K562 (cell line): ENCODE measurements around the gene RALGAPA2. TPM values are rescaled to one million over a fixed set of nuclear protein-coding genes. Genes with fewer than 3 reads are reported as not detected.

Source experiments
- ATF3 ChIP-seq, 2 experiments: fragments of 450-650 bp in 1 of 2; sonication (generic) in 1 of 2; formaldehyde crosslinking in 1 of 2; IDR thresholded peaks in 1 of 2; conservative IDR thresholded peaks in 1 of 2; 2 replicates each; pipeline versions ENCODE4 v1.6.1 to v1.8.1; 2016 to 2023; ENCODE audit warnings: mild to moderate bottlenecking in 2 of 2, moderate library complexity in 2 of 2, inconsistent platforms in 1 of 2, missing genetic modification reagents in 1 of 2
- CHD4 ChIP-seq: fragments of 200-600 bp; sonication (generic); IDR thresholded peaks from 3 replicates; pipeline ENCODE4 v1.6.1; 2012; ENCODE audit warnings: low read depth, mild to moderate bottlenecking, mixed read lengths, low read length, inconsistent platforms; ENCODE audit not compliant: insufficient read depth, insufficient replicate concordance, poor library complexity, severe bottlenecking
- COPS2 ChIP-seq: fragments of 450-650 bp; conservative IDR thresholded peaks from 2 replicates; pipeline ENCODE4 v1.6.1; 2016; ENCODE audit warnings: mild to moderate bottlenecking, moderate library complexity
- E2F3 ChIP-seq: fragments of 250-450 bp; sonication (Bioruptor Pico); IDR thresholded peaks from 2 replicates; pipeline ENCODE4 v1.4.0; 2020; ENCODE audit warnings: mild to moderate bottlenecking
- ETS2 ChIP-seq: IDR thresholded peaks from 2 replicates; pipeline ENCODE4 v1.6.1; 2016; ENCODE audit warnings: borderline replicate concordance, missing genetic modification characterization, mild to moderate bottlenecking, moderate library complexity, missing compliant biosample characterization; ENCODE audit not compliant: poor library complexity, severe bottlenecking
- FOXO4 ChIP-seq: fragments of 450-650 bp; formaldehyde crosslinking; IDR thresholded peaks from 2 replicates; pipeline ENCODE4 v1.4.0; 2020; ENCODE audit warnings: mild to moderate bottlenecking, moderate library complexity
- HMG20A ChIP-seq: fragments of 450-650 bp; formaldehyde crosslinking; conservative IDR thresholded peaks from 2 replicates; pipeline ENCODE4 v1.4.0; 2020; ENCODE audit warnings: mild to moderate bottlenecking, mixed read lengths
- IRF2 ChIP-seq: sonication (generic); formaldehyde crosslinking; IDR thresholded peaks from 2 replicates; pipeline ENCODE4 v1.8.1; 2022; ENCODE audit warnings: mild to moderate bottlenecking, missing genetic modification reagents
- IRF9 ChIP-seq: fragments of 450-650 bp; IDR thresholded peaks from 2 replicates; pipeline ENCODE4 v1.6.1; 2016; ENCODE audit warnings: missing biosample characterization, missing genetic modification characterization
- LARP7 ChIP-seq: fragments of 450-650 bp; IDR thresholded peaks from 2 replicates; pipeline ENCODE4 v1.6.1; 2016
- LCOR ChIP-seq: sonication (generic); formaldehyde crosslinking; IDR thresholded peaks from 2 replicates; pipeline ENCODE4 v1.8.0; 2022; ENCODE audit warnings: mild to moderate bottlenecking, missing genetic modification reagents
- NKRF ChIP-seq: fragments of 450-650 bp; IDR thresholded peaks from 2 replicates; pipeline ENCODE4 v1.6.1; 2016; ENCODE audit warnings: borderline replicate concordance
- RCOR1 ChIP-seq, 2 experiments: IDR thresholded peaks; 2 replicates each; pipeline ENCODE4 v1.6.1; 2012; ENCODE audit warnings: low read depth in 2 of 2, low read length in 2 of 2, borderline replicate concordance in 1 of 2, improper control_type of control experiment in 1 of 2
- SAFB ChIP-seq: fragments of 200-400 bp; formaldehyde crosslinking; IDR thresholded peaks from 2 replicates; pipeline ENCODE4 v1.6.1; 2017; ENCODE audit warnings: low read depth, low read length, borderline replicate concordance
- SMAD3 ChIP-seq: fragments of 450-650 bp; formaldehyde crosslinking; conservative IDR thresholded peaks from 2 replicates; pipeline ENCODE4 v1.4.0; 2020; ENCODE audit warnings: mild to moderate bottlenecking
- SOX6 ChIP-seq: fragments of 450-650 bp; IDR thresholded peaks from 2 replicates; pipeline ENCODE4 v1.6.1; 2014; ENCODE audit warnings: mild to moderate bottlenecking
- TEAD1 ChIP-seq, 2 experiments: fragments of 450-650 bp in 1 of 2; sonication (generic) in 1 of 2; formaldehyde crosslinking; IDR thresholded peaks; 2 replicates each; pipeline versions ENCODE4 v1.4.0 to v1.8.0; 2020 to 2022; ENCODE audit warnings: mild to moderate bottlenecking in 2 of 2, missing genetic modification reagents in 1 of 2
- XRCC3 ChIP-seq: fragments of 450-650 bp; IDR thresholded peaks from 2 replicates; pipeline ENCODE4 v1.6.1; 2017; ENCODE audit warnings: mild to moderate bottlenecking, moderate library complexity
- ZNF134 ChIP-seq: fragments of 250-450 bp; sonication (Bioruptor Pico); conservative IDR thresholded peaks from 2 replicates; pipeline ENCODE4 v1.4.0; 2020
- ZNF174 ChIP-seq: fragments of 250-450 bp; sonication (Bioruptor Pico); IDR thresholded peaks from 2 replicates; pipeline ENCODE4 v1.4.0; 2020; ENCODE audit warnings: mild to moderate bottlenecking
- ZNF551 ChIP-seq: fragments of 250-450 bp; sonication (Bioruptor Pico); IDR thresholded peaks from 2 replicates; pipeline ENCODE4 v1.5.0; 2021; ENCODE audit warnings: mild to moderate bottlenecking, moderate library complexity
- ZNF589 ChIP-seq: fragments of 200-800 bp; sonication (Bioruptor generic); IDR thresholded peaks from 2 replicates; pipeline ENCODE4 v1.6.1; 2016; ENCODE audit warnings: low read depth, missing genetic modification characterization, missing compliant biosample characterization
- polyA plus RNA-seq, 8 experiments: library from polyadenylated mRNA; depleted of rRNA in 4 of 8; stranded (reverse) in 5 of 8; unstranded in 3 of 8; fragments of >200 nt; fragmentation: Nextera tagmentation in 2 of 8; fragmentation: Illumina TruSeq in 1 of 8; extraction: Ambion mirVana in 2 of 8; extraction: Trizol in 1 of 8; gene quantifications; 2 replicates each; pipeline versions ENCODE4 v1.2.1 to v1.2.3, GENCODE V29; 2011 to 2014; ENCODE audit warnings: inconsistent platforms in 1 of 8, missing spikeins in 1 of 8
- total RNA-seq, 7 experiments: library from RNA; depleted of rRNA in 6 of 7; stranded (reverse); fragments of >200 nt in 6 of 7; fragmentation: Illumina TruSeq in 2 of 7; extraction: Trizol in 2 of 7; gene quantifications; 2 replicates each; pipeline versions ENCODE4 v1.2.1 to v1.2.3, GENCODE V29; 2011 to 2021; ENCODE audit warnings: low replicate concordance in 1 of 7

The RALGAPA2 gene
- total and polyA plus RNA-seq, 9 of the 15 experiments (the other 6 are each of a cell fraction or from before 2014, with no cell fraction given) = 0.35 to 2.7 (median 1.4) TPM

GRCh38 chr20:20466341-20466879 is 246.0 kb downstream of the RALGAPA2 start (continued):
- TF ChIP-seq IRF9 (tag) (0 out of 2 replicates have a peak, but pooled peaks have one; percentile 39), XRCC3 (no peak), SAFB (no peak), RCOR1 (IDR thresholded peaks at IDR 0.05; ENCODE audit: borderline replicate concordance in 1 of 2, low read depth in 2 of 2, low read length in 2 of 2) (peak in 1 of 2 experiments; percentile 55; a peak in 1 of 4 replicates), ATF3 (IDR thresholded peaks at IDR 0.05) (peak; percentile 71), ATF3 (CRISPR knock-in tag; conservative IDR thresholded peaks at IDR 0.05) (no peak), SOX6 (peak; percentile 29; the same call in 1 of the 2 replicates), NKRF (no peak), LCOR (CRISPR knock-in tag) (no peak), TEAD1 (CRISPR knock-in tag; IDR thresholded peaks at IDR 0.05) (no peak), ZNF589 (peak; percentile 51; the same call in 1 of the 2 replicates), E2F3 (no peak), HMG20A (CRISPR knock-in tag) (no peak), COPS2 (no peak), LARP7 (no peak), ZNF174 (CRISPR knock-in tag) (no peak), ZNF134 (CRISPR knock-in tag) (no peak), ZNF551 (CRISPR knock-in tag) (no peak), FOXO4 (no peak), SMAD3 (CRISPR knock-in tag) (no peak), ETS2 (no peak), IRF2 (CRISPR knock-in tag) (no peak), CHD4 (no peak)
- TF ChIP-seq, all 486 proteins: peak for 15
